HL-60 (cell line): ENCODE measurements around the gene AMHR2.

ENCODE experiments used
- CTCF ChIP-seq: IDR thresholded peaks from one replicate; pipeline ENCODE4 v1.5.1; 2011; ENCODE audit warnings: low read length, control low read depth, inconsistent platforms; ENCODE audit not compliant: insufficient read depth
- POLR2AphosphoS5 ChIP-seq: IDR thresholded peaks from 2 replicates; pipeline ENCODE4 v1.6.1; 2012; ENCODE audit warnings: low read depth
- REST ChIP-seq: IDR thresholded peaks from 2 replicates; pipeline ENCODE4 v1.6.1; 2012; ENCODE audit warnings: low read depth; ENCODE audit not compliant: insufficient replicate concordance

GRCh38 chr12:53474819-53475218 lies 51.2 kb downstream of the AMHR2 start:
- TF ChIP-seq POLR2AphosphoS5, result no peak
- TF ChIP-seq CTCF, result no peak
- no peak for TF ChIP-seq REST
